Thymus (tissue), 11 donors: ENCODE data around the gene RAD21L1. TPM values are rescaled to one million over a fixed set of nuclear protein-coding genes. Genes with fewer than 3 reads are reported as not detected.

Experiments used
- DNase-seq, 9 donors: peaks; one replicate each; pipeline ENCODE4 v3.0.0-alpha.2; 2013; ENCODE audit warnings: low spot score in 9 of 9, low read depth in 6 of 9, missing footprints in 1 of 9
- H3K27ac ChIP-seq, 2 donors: one replicate each; pipeline ENCODE4 v1.5.1; 2013; ENCODE audit warnings: control low read depth in 1 of 2, low read depth in 1 of 2, low read length in 1 of 2, mild to moderate bottlenecking in 1 of 2, moderate library complexity in 1 of 2
- H3K27me3 ChIP-seq, 2 donors: one replicate each; pipeline ENCODE4 v1.5.1; 2013; ENCODE audit warnings: low read length in 1 of 2; ENCODE audit not compliant: control insufficient read depth in 2 of 2, insufficient read depth in 1 of 2
- H3K36me3 ChIP-seq, 2 donors: one replicate each; pipeline ENCODE4 v1.5.1; 2013; ENCODE audit warnings: low read length in 1 of 2, mild to moderate bottlenecking in 1 of 2, moderate library complexity in 1 of 2; ENCODE audit not compliant: control insufficient read depth in 2 of 2, insufficient read depth in 2 of 2
- H3K4me1 ChIP-seq, 2 donors: one replicate each; pipeline ENCODE4 v1.5.1; 2013; ENCODE audit warnings: low read length in 2 of 2; ENCODE audit not compliant: control insufficient read depth in 2 of 2, insufficient read depth in 2 of 2
- H3K4me3 ChIP-seq, 2 donors: one replicate each; pipeline ENCODE4 v1.5.1; 2013; ENCODE audit warnings: low read length in 2 of 2, control low read depth in 1 of 2, mild to moderate bottlenecking in 1 of 2
- H3K9me3 ChIP-seq, 2 donors: one replicate each; pipeline ENCODE4 v1.5.1; 2013; ENCODE audit warnings: low read length in 1 of 2, mild to moderate bottlenecking in 1 of 2; ENCODE audit not compliant: control insufficient read depth in 2 of 2, insufficient read depth in 1 of 2
- WGBS: extraction: QIAGEN DNeasy Blood & Tissue Kit; methylation state at CpG from one replicate; pipeline ENCODE4 v1.1.7; 2013; 5-methylcytosine and 5-hydroxymethylcytosine counted together
- polyA plus RNA-seq: library from polyadenylated mRNA; stranded (reverse); fragments of 200-250 nt; gene quantifications from one replicate; pipeline ENCODE4 v1.2.3, GENCODE V29; 2013
- total RNA-seq: library from RNA; stranded (reverse); fragments of 120-200 nt; gene quantifications from one replicate; pipeline ENCODE4 v1.2.4, GENCODE V29; 2013
- donor health status: healthy.

The RAD21L1 gene
- total and polyA plus RNA-seq, 2 donors, result not detected

DNA sequence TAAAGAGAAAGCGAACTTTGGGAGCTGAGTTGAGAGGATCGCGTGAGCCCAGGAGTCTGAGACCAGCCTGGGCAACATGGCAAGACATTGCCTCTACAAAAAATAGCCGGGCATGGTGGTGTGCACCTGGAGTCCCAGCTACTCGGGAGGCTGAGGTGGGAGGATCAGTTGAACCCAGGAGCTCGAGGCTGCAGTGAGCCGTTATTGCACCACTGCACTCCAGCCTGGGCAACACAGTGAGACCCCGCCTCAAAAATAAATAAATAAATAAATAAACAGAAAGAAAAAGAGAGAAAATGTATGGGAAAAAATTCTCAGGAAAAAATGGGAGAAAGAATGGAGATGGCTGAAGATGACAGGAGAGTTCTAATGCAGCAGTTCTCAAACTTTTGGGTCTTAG is 20.0 kb upstream of the RAD21L1 start:
- Histone ChIP-seq H3K27me3 (peaks cover 0 to 2% of the 10 kb centered on the region in 2 donors), H3K9me3 (no peaks in the 10 kb centered on the region), H3K4me1 (no peaks in the 10 kb centered on the region), H3K27ac (no peak overlapping the region), H3K4me3 (no peak overlapping the region), H3K36me3 (no peaks in the 10 kb centered on the region)
- 96% methylated on average over 8 of the region's 8 CpGs for WGBS
- DNase-seq, result no peak

DNA sequence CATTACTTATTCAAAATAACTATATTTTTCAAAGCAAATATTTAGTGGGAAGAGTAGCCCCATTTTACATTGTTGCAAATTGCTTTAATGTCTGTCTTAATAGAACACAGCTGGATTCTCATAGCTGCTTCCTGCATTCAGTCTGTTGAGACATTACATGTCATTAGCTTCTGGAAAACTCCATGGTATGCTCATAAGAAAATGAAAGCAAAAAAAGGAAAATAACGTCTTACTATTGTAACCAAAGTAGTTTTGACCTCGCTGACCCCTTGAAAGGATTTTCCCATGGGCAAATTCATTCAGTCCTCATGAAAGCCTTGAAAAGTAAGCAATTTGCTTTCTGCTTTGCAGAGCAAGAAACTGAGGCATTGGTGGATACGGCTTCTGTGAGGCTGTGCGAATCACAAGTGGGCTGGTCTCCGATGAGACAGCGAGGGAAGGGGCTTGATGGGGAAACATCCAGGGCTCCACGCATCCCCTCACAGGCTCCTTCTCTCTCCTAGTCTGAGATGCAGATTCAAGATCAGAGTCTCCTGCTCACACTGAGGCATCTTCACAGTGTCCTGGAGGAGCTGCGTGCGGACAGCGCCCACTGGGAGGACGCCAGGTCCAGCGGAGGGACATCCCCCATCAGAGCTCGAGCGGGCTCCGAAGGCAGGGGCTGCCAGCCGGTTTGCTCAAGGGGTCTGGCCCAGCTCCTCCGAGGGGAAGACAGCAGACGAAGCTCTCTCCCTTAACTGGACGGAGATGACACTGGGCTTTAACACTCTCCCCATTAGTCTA is 19.3 kb upstream of the RAD21L1 start:
- peaks cover 0 to 2% of the 10 kb centered on the region in 2 donors for H3K27me3 ChIP-seq
- H3K4me1 ChIP-seq, result no peaks in the 10 kb centered on the region
- no peaks in the 10 kb centered on the region for H3K9me3 ChIP-seq
- DNase-seq, result no peak
- no peak overlapping the region for H3K4me3 ChIP-seq
- no peaks in the 10 kb centered on the region for H3K36me3 ChIP-seq
- 95% methylated on average over 19 of the region's 19 CpGs for WGBS
- no peak overlapping the region for H3K27ac ChIP-seq

DNA sequence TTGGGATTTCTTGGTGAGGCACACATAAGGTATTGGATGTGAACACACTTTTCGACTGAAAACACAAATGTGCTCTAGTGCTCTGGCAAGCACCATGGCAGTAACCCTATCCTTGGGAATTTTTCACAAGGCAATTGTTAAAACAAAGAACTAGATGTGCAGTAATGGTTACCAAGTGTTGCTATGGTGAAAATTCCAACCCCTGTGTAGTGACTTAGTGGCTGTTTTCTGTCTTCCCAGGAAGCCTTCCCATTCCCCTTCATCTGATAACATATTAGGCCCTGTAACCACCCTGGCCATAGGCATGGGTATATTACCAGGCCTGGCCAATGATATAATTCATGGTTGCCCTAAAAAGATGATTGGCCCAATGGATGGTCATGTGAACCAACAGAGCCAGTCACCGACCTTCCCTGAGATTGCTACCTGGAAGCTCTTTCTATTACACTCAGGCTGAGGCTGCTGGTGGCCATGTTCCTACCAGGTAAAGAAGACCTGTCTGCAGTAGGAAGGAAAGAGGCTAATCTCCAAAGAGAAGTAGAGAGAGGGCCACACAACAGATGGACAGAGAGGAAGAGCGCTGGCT is 18.5 kb upstream of the RAD21L1 start:
- Histone ChIP-seq H3K9me3 (no peaks in the 10 kb centered on the region), H3K27ac (no peak overlapping the region), H3K27me3 (peaks cover 0 to 8% of the 10 kb centered on the region in 2 donors), H3K4me3 (no peak overlapping the region), H3K36me3 (no peaks in the 10 kb centered on the region), H3K4me1 (no peaks in the 10 kb centered on the region)
- DNase-seq, result no peak
- 97% methylated on average over 3 of the region's 3 CpGs for WGBS

DNA sequence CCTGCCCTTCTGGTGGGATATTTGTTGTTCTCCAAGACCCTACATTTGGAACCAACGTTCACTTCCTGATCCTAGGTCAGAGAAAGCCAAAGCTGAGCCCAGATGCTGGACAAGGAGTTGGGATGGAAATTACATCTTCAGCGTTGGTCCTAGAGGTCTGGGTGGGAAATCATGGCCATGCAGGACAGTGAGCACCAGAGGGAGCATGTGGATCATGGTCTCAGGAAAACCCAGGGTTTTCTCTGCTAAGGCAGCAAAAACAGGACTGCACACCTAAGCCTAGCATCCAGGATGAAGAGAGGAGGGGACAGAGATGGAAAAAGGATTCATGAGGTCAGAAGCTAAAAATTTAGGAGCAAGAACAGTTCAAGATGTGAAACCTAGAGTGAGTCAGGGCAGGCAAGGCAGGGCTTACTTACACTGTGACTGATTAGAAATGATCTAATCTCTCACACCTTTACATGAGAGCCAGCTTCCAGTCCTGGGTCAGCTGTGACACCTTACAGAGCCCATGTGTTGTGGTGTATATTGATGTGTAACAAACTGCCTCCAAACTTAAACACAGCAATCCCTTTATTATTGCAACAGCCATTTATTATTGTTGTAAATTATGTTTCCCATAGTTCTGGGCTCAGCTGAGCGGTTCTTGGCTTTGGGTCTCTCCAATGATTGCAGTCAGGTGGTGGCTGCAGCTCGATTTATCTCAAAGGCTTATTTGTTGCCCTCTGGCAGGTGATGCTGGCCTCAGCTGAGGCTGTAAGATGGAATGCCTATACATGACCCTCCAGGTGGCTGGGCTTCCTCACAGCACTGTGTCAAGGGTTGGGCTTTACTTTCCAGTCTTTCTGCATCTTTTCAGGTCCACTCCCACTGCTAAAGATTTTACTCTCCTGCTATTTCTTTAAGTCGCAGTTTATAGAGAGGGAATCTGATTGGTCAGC is 16.1 kb upstream of the RAD21L1 start:
- WGBS, result 83% methylated on average over 5 of the region's 5 CpGs
- H3K9me3 ChIP-seq, result no peaks in the 10 kb centered on the region
- H3K27ac ChIP-seq, result no peak overlapping the region
- DNase-seq, result no peak
- H3K4me1 ChIP-seq, result no peaks in the 10 kb centered on the region
- H3K27me3 ChIP-seq, result peaks cover 2 to 10% of the 10 kb centered on the region in 2 donors
- H3K36me3 ChIP-seq, result no peaks in the 10 kb centered on the region
- H3K4me3 ChIP-seq, result no peak overlapping the region

DNA sequence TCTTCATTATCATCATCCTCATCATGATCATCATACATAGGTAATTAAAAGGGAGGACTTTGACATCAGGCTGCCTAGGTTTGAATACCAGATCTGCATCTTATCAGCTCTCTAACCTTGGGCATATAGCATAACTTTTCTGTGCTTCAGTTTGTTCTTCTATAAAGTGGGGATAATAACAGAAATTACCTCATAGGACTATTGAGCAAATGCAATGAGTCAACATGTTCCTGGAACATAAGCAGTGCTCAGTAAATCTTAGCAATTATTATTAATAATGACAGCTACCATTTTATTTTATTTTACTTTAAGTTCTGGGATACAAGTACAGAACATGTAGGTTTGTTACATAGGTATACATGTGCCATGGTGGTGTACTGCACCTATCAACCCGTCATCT is 15.3 kb upstream of the RAD21L1 start:
- Histone ChIP-seq H3K4me1 (no peaks in the 10 kb centered on the region), H3K4me3 (no peak overlapping the region), H3K27ac (no peak overlapping the region), H3K9me3 (no peaks in the 10 kb centered on the region), H3K27me3 (peaks cover 2 to 10% of the 10 kb centered on the region in 2 donors), H3K36me3 (no peaks in the 10 kb centered on the region)
- no peak for DNase-seq
- WGBS, result 96% methylated on average over 1 of the region's 1 CpG

DNA sequence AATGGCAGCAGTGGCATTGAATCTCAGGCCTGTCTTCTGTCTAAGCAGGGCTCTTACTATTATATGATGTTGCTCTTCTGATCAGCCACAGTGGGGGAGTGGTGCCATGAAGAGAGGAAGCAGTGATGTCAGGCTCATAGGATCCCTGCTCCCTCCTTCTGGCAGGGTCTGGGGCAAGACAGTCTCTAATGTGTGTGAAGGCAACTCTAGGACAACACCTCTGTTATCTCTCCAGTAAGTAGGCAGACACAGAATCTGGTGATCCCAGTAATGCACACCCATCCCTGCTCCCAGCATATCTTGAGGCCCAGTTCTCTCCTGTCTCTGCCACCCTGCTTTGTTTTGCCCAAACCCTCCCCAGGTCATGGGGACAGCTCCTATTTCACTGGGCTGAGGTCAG is 13.8 kb upstream of the RAD21L1 start:
- Histone ChIP-seq H3K27ac (no peak overlapping the region), H3K36me3 (no peaks in the 10 kb centered on the region), H3K27me3 (peaks cover 2 to 10% of the 10 kb centered on the region in 2 donors), H3K4me1 (no peaks in the 10 kb centered on the region), H3K4me3 (no peak overlapping the region), H3K9me3 (no peaks in the 10 kb centered on the region)
- DNase-seq, result no peak

DNA sequence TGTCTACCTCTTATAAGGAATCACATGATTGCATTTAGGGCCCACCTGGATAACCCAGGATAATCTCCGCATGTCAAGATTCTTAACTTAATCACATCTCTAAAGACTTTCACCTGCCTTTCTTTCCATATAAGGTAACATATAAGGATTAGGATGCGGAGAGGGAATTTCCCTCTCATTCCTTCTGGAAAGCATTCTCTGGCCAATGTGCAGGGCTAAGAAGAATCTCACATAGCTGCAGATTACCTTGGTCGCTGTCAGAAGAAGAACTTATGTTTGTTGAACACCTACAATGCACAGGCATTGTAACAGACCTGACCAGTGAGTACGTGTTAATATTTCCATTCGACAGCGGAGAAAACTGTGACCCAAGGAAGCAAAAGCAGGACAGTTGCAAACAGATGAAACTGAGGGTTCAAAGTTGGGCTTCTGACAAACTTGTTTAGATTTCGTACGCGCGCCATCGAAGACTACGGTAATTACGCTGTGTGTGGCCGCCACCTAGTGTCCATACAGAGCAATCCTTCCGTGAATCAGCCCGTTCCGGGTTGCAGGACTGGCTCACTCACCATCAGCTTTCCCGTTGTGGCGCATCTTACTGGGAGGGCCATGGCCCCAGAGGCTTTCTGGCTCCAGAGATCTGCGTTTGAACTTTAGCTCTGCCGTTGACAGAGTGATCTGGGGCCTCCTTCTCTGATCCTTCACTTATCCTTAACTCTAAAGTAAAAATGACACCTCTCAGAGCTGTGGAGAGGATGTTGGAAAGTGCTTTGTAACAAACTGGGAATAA is 13.0 kb upstream of the RAD21L1 start:
- Histone ChIP-seq H3K27ac (no peak overlapping the region), H3K36me3 (no peaks in the 10 kb centered on the region), H3K4me1 (no peaks in the 10 kb centered on the region), H3K27me3 (peaks cover 2 to 10% of the 10 kb centered on the region in 2 donors), H3K9me3 (no peaks in the 10 kb centered on the region), H3K4me3 (no peak overlapping the region)
- peak in 7 of 9 donors; percentile 27 to 73 (median 47) for DNase-seq
- 17% methylated on average over 21 of the region's 21 CpGs for WGBS

DNA sequence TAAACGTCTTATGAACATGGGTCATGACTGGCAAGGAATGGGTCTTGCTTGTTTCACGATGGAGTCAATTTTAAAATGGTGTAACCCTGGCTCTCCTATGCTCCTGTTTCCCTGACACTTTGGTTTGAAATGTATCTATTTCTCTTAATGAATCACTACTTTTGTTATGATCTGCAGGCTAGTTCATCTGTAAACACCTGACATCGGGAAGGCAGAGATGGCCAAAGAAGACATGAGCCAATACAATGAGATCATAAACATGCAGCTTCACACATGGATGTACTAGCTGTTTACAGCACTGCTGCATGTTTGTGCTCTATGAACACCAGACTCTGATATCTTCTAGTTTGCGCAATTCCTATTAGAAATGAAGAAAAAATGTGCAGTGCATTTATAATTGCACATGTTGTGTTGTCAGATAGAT is 11.0 kb upstream of the RAD21L1 start:
- no peaks in the 10 kb centered on the region for H3K36me3 ChIP-seq
- H3K4me3 ChIP-seq, result no peak overlapping the region
- H3K27me3 ChIP-seq, result peaks cover 2 to 10% of the 10 kb centered on the region in 2 donors
- 94% methylated on average over 4 of the region's 4 CpGs for WGBS
- H3K9me3 ChIP-seq, result no peaks in the 10 kb centered on the region
- H3K4me1 ChIP-seq, result no peaks in the 10 kb centered on the region
- no peak for DNase-seq
- H3K27ac ChIP-seq, result no peak overlapping the region
